Inferior parietal cortex (tissue), 1 donor: ENCODE results near the gene KCNJ18.
"Not testable (repeated sequence)": the region's sequence is repeated elsewhere in the genome, so short reads cannot be mapped to it uniquely, and the experiment has no call there.

Experiments
- DNase-seq: peaks from one replicate; pipeline ENCODE4 v3.0.0-alpha.2; 2016; ENCODE audit errors: extremely low spot score

The KCNJ18 gene

GRCh38 chr17:21724216-21725006 lies 32.1 kb downstream of the KCNJ18 start:
- not testable (repeated sequence) for DNase-seq

GRCh38 chr17:21731076-21731475 lies 38.8 kb downstream of the KCNJ18 start:
- not testable (repeated sequence) for DNase-seq

- DNase-seq: not testable (repeated sequence)
These were observed 41.6 kb downstream of the KCNJ18 start for GRCh38 chr17:21733931-21734330.

- not testable (repeated sequence) for DNase-seq
These were observed 43.5 kb downstream of the KCNJ18 start for GRCh38 chr17:21735814-21736213.

GRCh38 chr17:21737015-21737580 lies 44.8 kb downstream of the KCNJ18 start:
- DNase-seq: not testable (repeated sequence)

GRCh38 chr17:21738241-21738640 lies 45.9 kb downstream of the KCNJ18 start:
- not testable (repeated sequence) for DNase-seq

GRCh38 chr17:21738877-21739474 lies 46.7 kb downstream of the KCNJ18 start:
- not testable (repeated sequence) for DNase-seq

- DNase-seq: not testable (repeated sequence)
These were observed 47.2 kb downstream of the KCNJ18 start for GRCh38 chr17:21739485-21739884.

GRCh38 chr17:21740836-21741235 lies 48.5 kb downstream of the KCNJ18 start:
- DNase-seq: not testable (repeated sequence)

GRCh38 chr17:21741520-21741919 lies 49.2 kb downstream of the KCNJ18 start:
- not testable (repeated sequence) for DNase-seq

GRCh38 chr17:21742326-21742725 lies 50.0 kb downstream of the KCNJ18 start:
- DNase-seq: no peak

GRCh38 chr17:21744151-21744550 lies 51.8 kb downstream of the KCNJ18 start:
- DNase-seq: not testable (repeated sequence)

- DNase-seq: not testable (repeated sequence)
These were observed 52.3 kb downstream of the KCNJ18 start for GRCh38 chr17:21744621-21745020.

- not testable (repeated sequence) for DNase-seq
These were observed 53.2 kb downstream of the KCNJ18 start for GRCh38 chr17:21745385-21746054.

- DNase-seq: not testable (repeated sequence)
These were observed 54.1 kb downstream of the KCNJ18 start for GRCh38 chr17:21746415-21746814.

GRCh38 chr17:21747195-21747915 lies 55.0 kb downstream of the KCNJ18 start:
- not testable (repeated sequence) for DNase-seq

- DNase-seq: not testable (repeated sequence)
These were observed 56.4 kb downstream of the KCNJ18 start for GRCh38 chr17:21748686-21749085.

- not testable (repeated sequence) for DNase-seq
These were observed 57.6 kb downstream of the KCNJ18 start for GRCh38 chr17:21749696-21750531.

- DNase-seq: not testable (repeated sequence)
These were observed 58.8 kb downstream of the KCNJ18 start for GRCh38 chr17:21751111-21751510.
